Activated naive CD8-positive, alpha-beta T cell treated with anti-CD3 and anti-CD28 coated beads for 36 hours (primary cell): Measurements from ENCODE around the gene PI4KA. TPM values are rescaled to one million over a fixed set of nuclear protein-coding genes. Genes with fewer than 3 reads are reported as not detected.
"Not testable (repeated sequence)": the region's sequence is repeated elsewhere in the genome, so short reads cannot be mapped to it uniquely, and the experiment has no call there.

Experiments used
- DNase-seq: peaks from one replicate; pipeline ENCODE4 v3.0.0; 2021
- H3K27ac Mint-ChIP-seq: one replicate; pipeline ENCODE4 v1.8.0; 2022; ENCODE audit warnings: mild to moderate bottlenecking, moderate library complexity, mixed read lengths
- H3K27me3 Mint-ChIP-seq: one replicate; pipeline ENCODE4 v1.8.0; 2022; ENCODE audit warnings: mild to moderate bottlenecking, mixed read lengths
- H3K36me3 Mint-ChIP-seq: one replicate; pipeline ENCODE4 v1.8.0; 2021; ENCODE audit warnings: mild to moderate bottlenecking, mixed read lengths
- H3K4me1 Mint-ChIP-seq: one replicate; pipeline ENCODE4 v1.8.0; 2021; ENCODE audit warnings: mixed read lengths
- H3K4me3 Mint-ChIP-seq: one replicate; pipeline ENCODE4 v1.8.0; 2022; ENCODE audit warnings: mild to moderate bottlenecking, moderate library complexity, mixed read lengths
- H3K9me3 Mint-ChIP-seq: one replicate; pipeline ENCODE4 v1.8.0; 2022; ENCODE audit warnings: mixed read lengths
- total RNA-seq, 2 experiments: library from RNA; stranded (reverse); gene quantifications; one replicate each; pipeline ENCODE4 v1.2.3, GENCODE V29; 2021

PI4KA gene
- total RNA-seq, 2 experiments from 2014 or later = 49.3 to 51.3 TPM

- not testable (repeated sequence) for H3K4me1 Mint-ChIP-seq, DNase-seq, H3K9me3 Mint-ChIP-seq, H3K27me3 Mint-ChIP-seq, H3K27ac Mint-ChIP-seq, H3K36me3 Mint-ChIP-seq
- peak overlapping the region; percentile 14 for H3K4me3 Mint-ChIP-seq
Observed at GRCh38 chr22:20695205-20695604, 163.4 kb downstream of the PI4KA start.

GRCh38 chr22:20694256-20694655 is 164.4 kb downstream of the PI4KA start:
- H3K36me3 Mint-ChIP-seq, H3K27me3 Mint-ChIP-seq, H3K9me3 Mint-ChIP-seq: not testable (repeated sequence)

GRCh38 chr22:20692926-20693325 is 165.7 kb downstream of the PI4KA start:
- not testable (repeated sequence) for H3K36me3 Mint-ChIP-seq, H3K9me3 Mint-ChIP-seq, H3K4me1 Mint-ChIP-seq

More at GRCh38 chr22:20694256-20694655, 164.4 kb downstream of the PI4KA start:
- not testable (repeated sequence) for H3K4me1 Mint-ChIP-seq, H3K27ac Mint-ChIP-seq, DNase-seq, H3K4me3 Mint-ChIP-seq

GRCh38 chr22:20690586-20691317 is 167.9 kb downstream of the PI4KA start:
- not testable (repeated sequence) for H3K27me3 Mint-ChIP-seq

More at GRCh38 chr22:20692926-20693325, 165.7 kb downstream of the PI4KA start:
- not testable (repeated sequence) for H3K27ac Mint-ChIP-seq, H3K27me3 Mint-ChIP-seq, H3K4me3 Mint-ChIP-seq, DNase-seq

GRCh38 chr22:20687356-20688172 is 171.0 kb downstream of the PI4KA start:
- not testable (repeated sequence) for H3K9me3 Mint-ChIP-seq, H3K4me1 Mint-ChIP-seq, H3K27ac Mint-ChIP-seq, H3K4me3 Mint-ChIP-seq, DNase-seq, H3K27me3 Mint-ChIP-seq, H3K36me3 Mint-ChIP-seq

More at GRCh38 chr22:20690586-20691317, 167.9 kb downstream of the PI4KA start:
- not testable (repeated sequence) for H3K36me3 Mint-ChIP-seq, H3K27ac Mint-ChIP-seq, H3K4me1 Mint-ChIP-seq, DNase-seq, H3K4me3 Mint-ChIP-seq, H3K9me3 Mint-ChIP-seq

- not testable (repeated sequence) for H3K4me3 Mint-ChIP-seq, H3K27ac Mint-ChIP-seq, H3K36me3 Mint-ChIP-seq, H3K27me3 Mint-ChIP-seq, H3K9me3 Mint-ChIP-seq, DNase-seq, H3K4me1 Mint-ChIP-seq
Observed at GRCh38 chr22:20685764-20686163, 172.8 kb downstream of the PI4KA start.

- not testable (repeated sequence) for DNase-seq, H3K36me3 Mint-ChIP-seq, H3K4me3 Mint-ChIP-seq, H3K27ac Mint-ChIP-seq, H3K4me1 Mint-ChIP-seq, H3K9me3 Mint-ChIP-seq
- H3K27me3 Mint-ChIP-seq = peaks cover 24% of the 10 kb centered on the region
Observed at GRCh38 chr22:20678792-20679435, 179.7 kb downstream of the PI4KA start.

- H3K9me3 Mint-ChIP-seq = no peaks in the 10 kb centered on the region
- H3K27me3 Mint-ChIP-seq = peaks cover 30% of the 10 kb centered on the region
- H3K36me3 Mint-ChIP-seq = no peaks in the 10 kb centered on the region
- no peak overlapping the region for H3K27ac Mint-ChIP-seq
- DNase-seq = no peak
- H3K4me3 Mint-ChIP-seq = no peak overlapping the region
- no peaks in the 10 kb centered on the region for H3K4me1 Mint-ChIP-seq
Observed at GRCh38 chr22:20677684-20678242, 180.8 kb downstream of the PI4KA start.

- not testable (repeated sequence) for DNase-seq, H3K4me1 Mint-ChIP-seq, H3K36me3 Mint-ChIP-seq, H3K27ac Mint-ChIP-seq, H3K9me3 Mint-ChIP-seq, H3K4me3 Mint-ChIP-seq
- H3K27me3 Mint-ChIP-seq = peaks cover 40% of the 10 kb centered on the region
Observed at GRCh38 chr22:20675613-20676012, 183.0 kb downstream of the PI4KA start.

GRCh38 chr22:20674998-20675397 is 183.6 kb downstream of the PI4KA start:
- Mint-ChIP-seq H3K4me3 (no peak overlapping the region), H3K36me3 (no peaks in the 10 kb centered on the region), H3K27me3 (peaks cover 43% of the 10 kb centered on the region), H3K4me1 (no peaks in the 10 kb centered on the region), H3K9me3 (no peaks in the 10 kb centered on the region), H3K27ac (no peak overlapping the region)
- no peak for DNase-seq

- no peaks in the 10 kb centered on the region for H3K4me1 Mint-ChIP-seq
- peaks cover 38% of the 10 kb centered on the region for H3K27me3 Mint-ChIP-seq
- H3K9me3 Mint-ChIP-seq = no peaks in the 10 kb centered on the region
- H3K4me3 Mint-ChIP-seq = no peak overlapping the region
- no peak for DNase-seq
- H3K27ac Mint-ChIP-seq = no peak overlapping the region
- H3K36me3 Mint-ChIP-seq = no peaks in the 10 kb centered on the region
Observed at GRCh38 chr22:20673295-20674195, 185.1 kb downstream of the PI4KA start.

- Mint-ChIP-seq H3K4me1 (no peaks in the 10 kb centered on the region), H3K4me3 (no peak overlapping the region), H3K9me3 (no peaks in the 10 kb centered on the region), H3K27me3 (peaks cover 32% of the 10 kb centered on the region), H3K27ac (no peak overlapping the region), H3K36me3 (no peaks in the 10 kb centered on the region)
- no peak for DNase-seq
Observed at GRCh38 chr22:20672732-20673131, 185.9 kb downstream of the PI4KA start.

GRCh38 chr22:20672082-20672424 is 186.6 kb downstream of the PI4KA start:
- no peaks in the 10 kb centered on the region for H3K4me1 Mint-ChIP-seq
- peaks cover 31% of the 10 kb centered on the region for H3K27me3 Mint-ChIP-seq
- H3K27ac Mint-ChIP-seq = no peak overlapping the region
- no peaks in the 10 kb centered on the region for H3K36me3 Mint-ChIP-seq
- no peak overlapping the region for H3K4me3 Mint-ChIP-seq
- no peaks in the 10 kb centered on the region for H3K9me3 Mint-ChIP-seq
- DNase-seq = no peak

- H3K4me1 Mint-ChIP-seq = no peaks in the 10 kb centered on the region
- H3K4me3 Mint-ChIP-seq = no peak overlapping the region
- no peak overlapping the region for H3K27ac Mint-ChIP-seq
- H3K9me3 Mint-ChIP-seq = no peaks in the 10 kb centered on the region
- no peak for DNase-seq
- peaks cover 31% of the 10 kb centered on the region for H3K27me3 Mint-ChIP-seq
- no peaks in the 10 kb centered on the region for H3K36me3 Mint-ChIP-seq
Observed at GRCh38 chr22:20671409-20672081, 187.1 kb downstream of the PI4KA start.
